Large intestine (tissue), 3 donors: ENCODE data around the gene PRRX2. TPM values are rescaled to one million over a fixed set of nuclear protein-coding genes. Genes with fewer than 3 reads are reported as not detected.

Experiments used
- DNase-seq, 2 donors: peaks; one replicate each; pipeline versions ENCODE4 v3.0.0 to v3.0.0-alpha.2; 2013
- H3K27ac ChIP-seq: one replicate; pipeline ENCODE4 v1.5.1; 2013; ENCODE audit warnings: low read length
- H3K27me3 ChIP-seq: 2 replicates; pipeline ENCODE4 v1.6.1; 2013; ENCODE audit warnings: low read length; ENCODE audit not compliant: control insufficient read depth, insufficient read depth
- H3K36me3 ChIP-seq: 2 replicates; pipeline ENCODE4 v1.6.1; 2013; ENCODE audit warnings: low read length; ENCODE audit not compliant: control insufficient read depth, insufficient read depth
- H3K4me1 ChIP-seq: one replicate; pipeline ENCODE4 v1.6.1; 2013; ENCODE audit warnings: low read length; ENCODE audit not compliant: control insufficient read depth, insufficient read depth
- H3K4me3 ChIP-seq: one replicate; pipeline ENCODE4 v1.5.1; 2013; ENCODE audit warnings: low read length
- H3K9me3 ChIP-seq: one replicate; pipeline ENCODE4 v1.6.1; 2013; ENCODE audit warnings: mild to moderate bottlenecking, low read depth, low read length, moderate library complexity; ENCODE audit not compliant: control insufficient read depth
- WGBS: methylation state at CpG from one replicate; pipeline ENCODE4 v1.1.5; 2013; ENCODE audit warnings: low lambda C conversion rate; ENCODE audit not compliant: insufficient coverage; 5-methylcytosine and 5-hydroxymethylcytosine counted together
- polyA plus RNA-seq: library from polyadenylated mRNA; unstranded; fragments of 120-200 nt; gene quantifications from one replicate; pipeline ENCODE4 v1.2.1, GENCODE V29; 2013

The PRRX2 gene
- polyA plus RNA-seq, 1 donor: 1.6 TPM

DNA sequence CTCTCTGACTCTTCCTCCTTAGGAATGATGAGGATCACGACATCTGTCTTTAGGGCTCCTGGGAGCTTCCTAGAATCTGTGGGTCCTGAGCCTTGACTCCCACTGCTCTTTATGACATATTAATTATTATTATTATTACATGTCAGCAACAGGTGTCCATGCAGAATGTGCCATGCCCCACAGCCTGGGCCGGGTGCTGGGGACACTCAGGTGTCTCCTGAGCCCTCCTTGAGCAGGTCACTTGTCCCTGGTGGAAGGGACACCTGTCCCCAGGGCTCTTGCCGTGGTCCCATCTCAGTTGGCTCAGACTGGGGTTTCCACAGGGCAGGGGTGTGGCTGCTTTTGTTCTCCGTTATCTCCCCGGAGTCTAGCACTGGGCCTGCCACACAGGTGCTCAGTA, 53.2 kb downstream of the PRRX2 start:
- Histone ChIP-seq H3K27ac (no peak overlapping the region), H3K36me3 (no peaks in the 10 kb centered on the region), H3K9me3 (peaks cover 4% of the 10 kb centered on the region), H3K4me3 (no peak overlapping the region), H3K27me3 (peaks cover 9% of the 10 kb centered on the region), H3K4me1 (no peaks in the 10 kb centered on the region)
- WGBS: no CpG with 5 or more reads among the region's 5 CpGs
- no peak for DNase-seq

DNA sequence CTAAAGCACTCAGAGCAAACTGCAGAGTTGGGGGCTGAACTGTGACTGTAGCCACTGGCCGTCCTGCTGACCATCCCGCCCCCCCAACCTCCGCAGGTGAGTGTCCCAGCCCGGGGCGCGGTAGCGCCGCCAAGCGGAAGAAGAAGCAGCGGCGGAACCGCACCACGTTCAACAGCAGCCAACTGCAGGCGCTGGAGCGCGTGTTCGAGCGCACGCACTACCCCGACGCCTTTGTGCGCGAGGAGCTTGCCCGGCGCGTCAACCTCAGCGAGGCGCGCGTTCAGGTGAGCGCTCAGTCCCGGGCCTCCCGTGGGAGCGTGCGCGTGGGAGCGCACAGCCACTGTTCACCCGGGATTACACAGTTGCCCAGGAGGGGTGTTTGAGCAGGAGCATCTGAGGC, 53.7 kb downstream of the PRRX2 start:
- H3K4me1 ChIP-seq: no peaks in the 10 kb centered on the region
- H3K36me3 ChIP-seq: no peaks in the 10 kb centered on the region
- no peak overlapping the region for H3K4me3 ChIP-seq
- H3K27me3 ChIP-seq: peaks cover 9% of the 10 kb centered on the region
- DNase-seq: no peak
- H3K9me3 ChIP-seq: peaks cover 4% of the 10 kb centered on the region
- H3K27ac ChIP-seq: no peak overlapping the region
- no CpG with 5 or more reads among the region's 38 CpGs for WGBS

DNA sequence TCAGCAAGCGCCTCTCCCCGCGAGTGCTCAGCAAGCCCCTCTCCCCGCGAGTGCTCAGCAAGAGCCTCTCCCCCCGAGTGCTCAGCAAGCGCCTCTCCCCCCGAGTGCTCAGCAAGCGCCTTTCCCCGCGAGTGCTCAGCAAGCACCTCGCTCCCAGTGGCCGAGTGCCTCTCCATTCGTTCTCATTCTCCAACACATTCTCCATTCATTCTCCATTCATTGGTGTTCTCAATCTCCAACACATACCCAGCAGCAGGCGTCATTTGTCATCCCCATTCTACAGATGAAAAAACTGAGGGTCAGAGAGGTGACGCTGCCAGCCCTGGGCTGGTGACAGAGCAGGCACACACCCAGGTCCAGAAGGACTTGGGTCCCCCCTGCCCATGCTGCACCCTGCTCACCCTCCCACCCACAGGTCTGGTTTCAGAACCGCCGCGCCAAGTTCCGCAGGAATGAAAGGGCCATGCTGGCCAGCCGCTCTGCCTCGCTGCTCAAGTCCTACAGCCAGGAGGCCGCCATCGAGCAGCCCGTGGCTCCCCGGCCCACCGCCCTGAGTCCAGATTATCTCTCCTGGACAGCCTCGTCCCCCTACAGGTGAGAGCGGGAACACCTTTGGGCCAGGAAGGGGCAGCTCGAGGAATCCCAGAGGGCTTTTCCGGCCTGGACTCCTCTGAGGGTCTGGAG, 54.9 kb downstream of the PRRX2 start:
- no peak overlapping the region for H3K4me3 ChIP-seq
- no peaks in the 10 kb centered on the region for H3K36me3 ChIP-seq
- H3K4me1 ChIP-seq: no peaks in the 10 kb centered on the region
- WGBS: no CpG with 5 or more reads among the region's 31 CpGs
- no peak for DNase-seq
- H3K27ac ChIP-seq: no peak overlapping the region
- H3K9me3 ChIP-seq: peaks cover 4% of the 10 kb centered on the region
- H3K27me3 ChIP-seq: peaks cover 9% of the 10 kb centered on the region

DNA sequence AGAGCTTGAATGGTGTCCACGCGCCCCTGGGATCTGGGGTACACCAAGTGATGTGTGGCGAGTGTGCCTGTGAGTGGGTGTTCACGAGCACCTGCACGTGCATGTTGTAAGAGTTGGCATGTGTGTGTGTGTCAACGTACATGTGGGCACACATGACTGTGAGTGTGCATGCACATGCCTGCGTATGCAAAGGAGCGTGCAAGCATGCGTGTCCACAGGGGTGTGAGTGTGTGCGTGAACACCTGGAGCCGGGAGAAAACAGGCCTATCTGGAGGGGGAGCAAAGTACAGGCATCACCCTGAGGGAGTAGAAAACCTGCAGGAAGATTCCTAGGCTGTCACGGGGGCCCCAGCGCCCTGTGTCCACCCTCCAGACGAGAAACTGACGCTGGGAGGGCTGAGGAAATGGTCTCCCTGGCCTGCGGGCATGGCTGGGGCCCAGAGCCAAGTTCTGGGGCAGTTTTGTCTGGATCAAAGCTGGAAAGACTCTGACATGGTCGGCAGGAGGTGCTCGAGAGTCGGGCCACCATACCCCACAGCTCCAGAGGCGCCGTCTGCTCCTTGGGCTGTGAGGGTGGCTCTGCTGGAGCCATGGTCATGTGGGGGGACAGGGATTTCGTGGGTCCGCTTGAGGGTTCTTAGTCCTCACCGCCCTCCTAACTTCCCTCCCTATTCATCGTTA, 55.6 kb downstream of the PRRX2 start:
- H3K9me3 ChIP-seq: peaks cover 4% of the 10 kb centered on the region
- H3K36me3 ChIP-seq: no peaks in the 10 kb centered on the region
- H3K4me1 ChIP-seq: no peaks in the 10 kb centered on the region
- no peak overlapping the region for H3K4me3 ChIP-seq
- H3K27ac ChIP-seq: no peak overlapping the region
- WGBS: no CpG with 5 or more reads among the region's 25 CpGs
- peaks cover 9% of the 10 kb centered on the region for H3K27me3 ChIP-seq
- DNase-seq: no peak

DNA sequence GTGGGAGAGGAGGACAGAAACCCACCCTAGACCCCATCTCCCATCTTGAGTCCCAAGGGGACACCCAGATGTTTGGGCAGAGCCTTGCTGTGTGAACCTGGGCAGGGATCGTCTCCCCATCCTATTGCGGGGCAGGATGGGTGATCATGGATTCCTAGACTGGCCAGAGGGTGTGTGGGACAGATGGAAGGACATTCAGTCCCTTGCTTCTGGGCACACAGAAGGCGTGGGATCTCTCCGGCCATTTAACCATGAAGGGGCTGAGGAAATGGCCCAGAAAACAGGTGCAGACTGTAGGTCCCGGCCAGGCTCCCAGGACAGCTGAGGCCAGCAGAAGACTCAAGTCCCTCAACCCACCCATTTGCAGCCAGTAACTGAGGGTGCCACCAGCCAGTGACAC, 57.5 kb downstream of the PRRX2 start:
- WGBS: no CpG with 5 or more reads among the region's 5 CpGs
- peaks cover 4% of the 10 kb centered on the region for H3K9me3 ChIP-seq

DNA sequence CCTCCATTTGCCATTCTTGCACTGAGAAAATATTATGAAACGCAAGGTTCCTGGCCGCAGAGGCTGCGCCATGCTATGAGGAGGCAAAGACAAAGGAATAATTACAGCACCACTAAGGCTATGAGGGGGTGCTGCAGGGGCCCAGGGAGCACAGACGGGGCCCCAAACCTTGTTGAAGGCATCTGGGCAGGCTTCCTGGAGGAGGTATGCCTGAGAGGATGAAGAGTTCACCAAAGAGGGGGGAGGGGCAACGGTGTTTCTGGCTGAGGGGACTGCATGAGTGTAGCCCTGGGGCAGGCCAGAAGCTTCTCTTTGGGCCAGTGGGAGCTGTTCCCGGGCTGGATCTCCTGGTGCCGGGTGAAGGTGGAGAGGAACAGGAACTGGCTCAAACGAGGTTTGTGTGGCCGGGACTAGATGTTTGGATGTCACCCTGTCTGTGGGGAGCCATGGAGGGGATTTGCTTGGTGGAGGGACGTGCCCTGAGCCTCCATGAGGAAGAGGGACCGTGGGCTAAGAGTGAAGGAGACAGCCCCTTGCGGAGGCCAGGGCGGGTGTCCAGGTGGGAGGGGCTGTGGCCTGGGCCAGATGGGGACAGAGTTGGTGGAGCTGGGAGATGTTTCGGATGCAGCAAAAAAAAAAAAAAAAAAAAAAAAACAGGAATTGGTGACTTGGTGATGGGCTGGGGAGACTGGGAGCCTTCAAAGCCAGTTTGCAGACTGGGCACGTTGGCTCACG, 59.2 kb downstream of the PRRX2 start:
- no peaks in the 10 kb centered on the region for H3K36me3 ChIP-seq
- H3K4me1 ChIP-seq: no peaks in the 10 kb centered on the region
- DNase-seq: no peak
- no peak overlapping the region for H3K4me3 ChIP-seq
- H3K9me3 ChIP-seq: no peaks in the 10 kb centered on the region
- no peaks in the 10 kb centered on the region for H3K27me3 ChIP-seq
- no CpG with 5 or more reads among the region's 16 CpGs for WGBS
- no peak overlapping the region for H3K27ac ChIP-seq

More for the DNA sequence above, 57.5 kb downstream of the PRRX2 start:
- no peak for DNase-seq
- H3K27ac ChIP-seq: no peak overlapping the region
- H3K4me3 ChIP-seq: no peak overlapping the region
- H3K27me3 ChIP-seq: peaks cover 9% of the 10 kb centered on the region
- no peaks in the 10 kb centered on the region for H3K36me3 ChIP-seq
- H3K4me1 ChIP-seq: no peaks in the 10 kb centered on the region

DNA sequence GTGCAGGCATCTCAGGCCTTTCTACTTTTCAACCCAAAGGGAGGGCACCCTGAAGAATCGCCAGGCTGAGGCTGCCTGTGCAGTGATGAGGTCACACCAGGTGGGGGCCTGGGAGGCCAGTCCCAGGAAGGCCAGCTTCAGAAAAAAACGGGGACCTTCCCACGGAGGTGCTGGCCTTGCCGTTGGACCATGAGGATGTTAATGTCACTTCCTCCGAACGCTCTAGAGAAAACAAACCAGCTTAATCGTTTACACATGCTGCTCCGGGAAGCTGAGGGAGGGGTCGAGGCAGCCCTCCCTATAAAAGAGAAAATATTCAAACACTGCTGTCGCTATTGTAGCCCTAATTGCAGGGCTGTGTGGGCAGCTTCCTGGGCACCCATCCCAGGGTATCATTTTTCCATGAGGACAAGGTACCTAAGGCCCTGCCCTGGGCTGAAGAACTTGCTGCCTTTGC, 60.4 kb downstream of the PRRX2 start:
- H3K36me3 ChIP-seq: no peaks in the 10 kb centered on the region
- no peak overlapping the region for H3K4me3 ChIP-seq
- H3K4me1 ChIP-seq: no peaks in the 10 kb centered on the region
- H3K9me3 ChIP-seq: no peaks in the 10 kb centered on the region
- WGBS: no CpG with 5 or more reads among the region's 10 CpGs
- H3K27me3 ChIP-seq: no peaks in the 10 kb centered on the region
- no peak for DNase-seq
- no peak overlapping the region for H3K27ac ChIP-seq

DNA sequence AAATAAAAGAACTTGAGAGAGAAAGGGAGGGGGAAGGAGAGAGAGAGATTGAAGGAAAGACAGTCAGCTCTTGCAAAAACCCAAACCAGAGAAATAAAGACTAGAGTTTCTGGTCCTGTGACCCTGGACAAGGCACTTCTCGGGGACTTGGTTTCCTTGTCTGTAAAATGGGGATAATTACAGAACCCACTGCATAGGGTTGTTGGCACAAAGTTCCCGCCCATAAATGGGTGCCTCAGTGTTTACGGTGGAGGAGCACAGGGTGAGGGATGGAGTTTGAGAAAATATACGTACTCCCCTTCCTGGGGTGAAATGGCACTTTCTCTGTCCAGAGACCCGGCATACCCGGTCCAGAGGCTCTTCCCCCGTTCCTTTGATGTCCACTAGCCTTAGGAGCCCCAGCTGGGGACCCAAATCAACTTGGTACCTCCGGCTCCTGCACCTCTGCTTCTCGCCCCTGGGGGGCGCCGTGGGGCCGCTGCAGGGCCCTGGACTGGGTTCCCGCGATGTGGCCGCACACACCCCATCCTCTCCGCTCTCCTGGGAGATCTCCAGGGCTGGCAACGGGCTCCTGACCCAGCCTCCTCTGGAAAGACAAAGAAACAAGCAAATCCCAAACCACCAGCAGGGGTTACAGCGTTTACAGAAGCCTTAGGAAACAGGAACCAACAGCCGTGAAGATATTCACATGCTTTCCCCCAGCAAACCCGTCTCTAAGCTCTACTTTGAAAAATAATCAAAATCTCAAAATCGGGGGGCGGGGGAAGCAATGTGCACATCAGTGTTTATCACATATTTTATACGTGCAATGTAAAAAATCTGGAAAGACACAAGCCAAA, 61.1 kb downstream of the PRRX2 start:
- no peak overlapping the region for H3K27ac ChIP-seq
- H3K36me3 ChIP-seq: no peaks in the 10 kb centered on the region
- 87% methylated on average over 3 of the region's 23 CpGs for WGBS
- no peaks in the 10 kb centered on the region for H3K9me3 ChIP-seq
- no peak overlapping the region for H3K4me3 ChIP-seq
- no peaks in the 10 kb centered on the region for H3K27me3 ChIP-seq
- DNase-seq: peak; percentile 43 to 49
- no peaks in the 10 kb centered on the region for H3K4me1 ChIP-seq

DNA sequence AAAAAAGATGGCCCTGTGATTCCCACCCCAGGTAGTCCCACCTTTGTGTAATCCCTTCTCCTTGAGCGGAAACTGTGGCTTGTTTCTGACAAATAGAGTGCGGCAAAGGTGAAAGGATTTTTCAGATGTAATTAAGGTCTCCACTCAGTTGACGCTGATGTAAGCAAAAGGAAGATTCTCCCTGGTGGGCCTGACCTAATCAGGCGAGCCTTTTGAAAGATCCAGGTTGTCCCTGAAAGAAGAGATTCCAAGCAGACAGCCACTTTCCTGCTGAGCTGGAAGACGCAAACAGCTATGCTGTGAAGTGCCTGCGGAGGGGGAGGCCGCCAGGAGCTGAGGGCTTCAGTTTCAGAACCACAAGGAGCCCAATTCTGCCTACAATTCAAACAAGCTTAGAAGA, 63.3 kb downstream of the PRRX2 start:
- H3K4me1 ChIP-seq: peaks cover 1% of the 10 kb centered on the region
- H3K27ac ChIP-seq: no peak overlapping the region
- DNase-seq: no peak
- H3K36me3 ChIP-seq: no peaks in the 10 kb centered on the region
- no peak overlapping the region for H3K4me3 ChIP-seq
- H3K9me3 ChIP-seq: no peaks in the 10 kb centered on the region
- no CpG with 5 or more reads among the region's 7 CpGs for WGBS
- H3K27me3 ChIP-seq: no peaks in the 10 kb centered on the region
